HepG2 (cell line): ENCODE measurements around the gene UPK1A. TPM values are rescaled to one million over a fixed set of nuclear protein-coding genes. Genes with fewer than 3 reads are reported as not detected.

Experiments used
- FIP1L1 ChIP-seq: fragments of 200-400 bp; formaldehyde crosslinking; IDR thresholded peaks from 2 replicates; pipeline ENCODE4 v1.6.1; 2018; ENCODE audit warnings: low read depth, mild to moderate bottlenecking, low read length, moderate library complexity, borderline replicate concordance; ENCODE audit not compliant: insufficient read depth
- FOXM1 ChIP-seq: sonication (generic); formaldehyde crosslinking; IDR thresholded peaks from 2 replicates; pipeline ENCODE4 v1.5.0; 2020; ENCODE audit warnings: missing genetic modification reagents
- GPN1 ChIP-seq: sonication (generic); formaldehyde crosslinking; IDR thresholded peaks from 2 replicates; pipeline ENCODE4 v1.5.1; 2020; ENCODE audit warnings: missing genetic modification reagents, borderline replicate concordance
- HOXA9 ChIP-seq: sonication (generic); formaldehyde crosslinking; IDR thresholded peaks from 2 replicates; pipeline ENCODE4 v1.8.1; 2022; ENCODE audit warnings: missing genetic modification reagents, mild to moderate bottlenecking, moderate library complexity, borderline replicate concordance
- ZNF564 ChIP-seq: sonication (generic); formaldehyde crosslinking; IDR thresholded peaks from 2 replicates; pipeline ENCODE4 v1.8.1; 2023; ENCODE audit warnings: mild to moderate bottlenecking, missing genetic modification reagents
- polyA plus RNA-seq, 8 experiments: library from polyadenylated mRNA; depleted of rRNA in 3 of 8; stranded (reverse) in 7 of 8; unstranded in 1 of 8; fragments of >200 nt; fragmentation: Illumina TruSeq in 4 of 8; extraction: Trizol in 4 of 8; gene quantifications; 2 replicates each; pipeline versions ENCODE4 v1.2.1 to v1.2.3, GENCODE V29; 2011 to 2016; ENCODE audit warnings: low read depth in 4 of 8, missing spikeins in 1 of 8, mixed read lengths in 1 of 8; ENCODE audit not compliant: insufficient read depth in 1 of 8
- total RNA-seq, 5 experiments: library from RNA; depleted of rRNA; stranded (reverse); fragments of >200 nt; fragmentation: Illumina TruSeq; extraction: Trizol; gene quantifications; 2 replicates each; pipeline ENCODE4 v1.2.3, GENCODE V29; 2016; ENCODE audit warnings: low read depth in 1 of 5
- TF ChIP-seq, protein P1 (sequence below): sonication (generic); formaldehyde crosslinking; IDR thresholded peaks from one replicate; pipeline ENCODE4 v1.5.1; 2020; ENCODE audit warnings: mild to moderate bottlenecking, missing genetic modification reagents; ENCODE audit errors: not compliant biosample characterization
- TF ChIP-seq, protein P2 (sequence below): sonication (generic); formaldehyde crosslinking; IDR thresholded peaks from 2 replicates; pipeline ENCODE4 v1.9.0; 2021; ENCODE audit warnings: mild to moderate bottlenecking, missing genetic modification reagents
- TF ChIP-seq, protein P3 (sequence below): sonication (generic); formaldehyde crosslinking; IDR thresholded peaks from 2 replicates; pipeline ENCODE4 v1.4.0; 2020; ENCODE audit warnings: mild to moderate bottlenecking, missing genetic modification reagents
- TF ChIP-seq, protein P4 (sequence below): sonication (generic); formaldehyde crosslinking; conservative IDR thresholded peaks from 2 replicates; pipeline ENCODE4 v1.4.0; 2020; ENCODE audit warnings: missing genetic modification reagents

Gene UPK1A
- total and polyA plus RNA-seq, 2 of the 13 experiments (the other 11 are each of a cell fraction or from before 2014, with no cell fraction given): 2.9 TPM; not detected in 1

DNA sequence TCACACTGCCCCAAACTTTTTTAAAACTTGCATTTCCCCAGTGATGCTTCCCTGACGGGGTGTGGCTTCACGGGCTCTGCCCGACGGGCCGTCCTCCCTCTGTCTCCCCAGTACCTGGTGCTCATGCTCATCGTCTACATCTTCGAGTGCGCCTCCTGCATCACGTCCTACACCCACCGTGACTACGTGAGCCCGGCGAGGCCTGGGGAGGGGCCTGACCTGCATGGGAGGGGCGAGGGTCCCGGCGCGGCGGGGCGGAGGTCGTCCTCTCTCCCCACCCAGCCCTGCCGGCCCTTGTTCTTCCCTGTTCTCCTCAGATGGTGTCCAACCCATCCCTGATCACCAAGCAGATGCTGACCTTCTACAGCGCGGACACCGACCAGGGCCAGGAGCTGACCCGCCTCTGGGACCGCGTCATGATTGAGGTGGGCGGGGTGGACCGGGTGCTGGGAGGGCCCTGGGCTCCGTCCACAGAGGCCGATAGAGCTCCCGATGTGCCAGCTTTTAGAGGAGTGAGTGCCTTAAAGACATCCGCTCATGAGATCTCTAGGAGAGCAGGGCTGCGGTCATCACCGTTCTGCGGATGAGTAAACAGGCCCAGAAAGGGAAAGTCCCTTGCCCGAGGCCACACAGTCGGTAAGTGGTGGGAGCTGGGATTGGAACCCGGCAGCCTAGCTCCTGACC lies 6.9 kb downstream of the UPK1A start (continued):
- TF ChIP-seq, protein P1, sequence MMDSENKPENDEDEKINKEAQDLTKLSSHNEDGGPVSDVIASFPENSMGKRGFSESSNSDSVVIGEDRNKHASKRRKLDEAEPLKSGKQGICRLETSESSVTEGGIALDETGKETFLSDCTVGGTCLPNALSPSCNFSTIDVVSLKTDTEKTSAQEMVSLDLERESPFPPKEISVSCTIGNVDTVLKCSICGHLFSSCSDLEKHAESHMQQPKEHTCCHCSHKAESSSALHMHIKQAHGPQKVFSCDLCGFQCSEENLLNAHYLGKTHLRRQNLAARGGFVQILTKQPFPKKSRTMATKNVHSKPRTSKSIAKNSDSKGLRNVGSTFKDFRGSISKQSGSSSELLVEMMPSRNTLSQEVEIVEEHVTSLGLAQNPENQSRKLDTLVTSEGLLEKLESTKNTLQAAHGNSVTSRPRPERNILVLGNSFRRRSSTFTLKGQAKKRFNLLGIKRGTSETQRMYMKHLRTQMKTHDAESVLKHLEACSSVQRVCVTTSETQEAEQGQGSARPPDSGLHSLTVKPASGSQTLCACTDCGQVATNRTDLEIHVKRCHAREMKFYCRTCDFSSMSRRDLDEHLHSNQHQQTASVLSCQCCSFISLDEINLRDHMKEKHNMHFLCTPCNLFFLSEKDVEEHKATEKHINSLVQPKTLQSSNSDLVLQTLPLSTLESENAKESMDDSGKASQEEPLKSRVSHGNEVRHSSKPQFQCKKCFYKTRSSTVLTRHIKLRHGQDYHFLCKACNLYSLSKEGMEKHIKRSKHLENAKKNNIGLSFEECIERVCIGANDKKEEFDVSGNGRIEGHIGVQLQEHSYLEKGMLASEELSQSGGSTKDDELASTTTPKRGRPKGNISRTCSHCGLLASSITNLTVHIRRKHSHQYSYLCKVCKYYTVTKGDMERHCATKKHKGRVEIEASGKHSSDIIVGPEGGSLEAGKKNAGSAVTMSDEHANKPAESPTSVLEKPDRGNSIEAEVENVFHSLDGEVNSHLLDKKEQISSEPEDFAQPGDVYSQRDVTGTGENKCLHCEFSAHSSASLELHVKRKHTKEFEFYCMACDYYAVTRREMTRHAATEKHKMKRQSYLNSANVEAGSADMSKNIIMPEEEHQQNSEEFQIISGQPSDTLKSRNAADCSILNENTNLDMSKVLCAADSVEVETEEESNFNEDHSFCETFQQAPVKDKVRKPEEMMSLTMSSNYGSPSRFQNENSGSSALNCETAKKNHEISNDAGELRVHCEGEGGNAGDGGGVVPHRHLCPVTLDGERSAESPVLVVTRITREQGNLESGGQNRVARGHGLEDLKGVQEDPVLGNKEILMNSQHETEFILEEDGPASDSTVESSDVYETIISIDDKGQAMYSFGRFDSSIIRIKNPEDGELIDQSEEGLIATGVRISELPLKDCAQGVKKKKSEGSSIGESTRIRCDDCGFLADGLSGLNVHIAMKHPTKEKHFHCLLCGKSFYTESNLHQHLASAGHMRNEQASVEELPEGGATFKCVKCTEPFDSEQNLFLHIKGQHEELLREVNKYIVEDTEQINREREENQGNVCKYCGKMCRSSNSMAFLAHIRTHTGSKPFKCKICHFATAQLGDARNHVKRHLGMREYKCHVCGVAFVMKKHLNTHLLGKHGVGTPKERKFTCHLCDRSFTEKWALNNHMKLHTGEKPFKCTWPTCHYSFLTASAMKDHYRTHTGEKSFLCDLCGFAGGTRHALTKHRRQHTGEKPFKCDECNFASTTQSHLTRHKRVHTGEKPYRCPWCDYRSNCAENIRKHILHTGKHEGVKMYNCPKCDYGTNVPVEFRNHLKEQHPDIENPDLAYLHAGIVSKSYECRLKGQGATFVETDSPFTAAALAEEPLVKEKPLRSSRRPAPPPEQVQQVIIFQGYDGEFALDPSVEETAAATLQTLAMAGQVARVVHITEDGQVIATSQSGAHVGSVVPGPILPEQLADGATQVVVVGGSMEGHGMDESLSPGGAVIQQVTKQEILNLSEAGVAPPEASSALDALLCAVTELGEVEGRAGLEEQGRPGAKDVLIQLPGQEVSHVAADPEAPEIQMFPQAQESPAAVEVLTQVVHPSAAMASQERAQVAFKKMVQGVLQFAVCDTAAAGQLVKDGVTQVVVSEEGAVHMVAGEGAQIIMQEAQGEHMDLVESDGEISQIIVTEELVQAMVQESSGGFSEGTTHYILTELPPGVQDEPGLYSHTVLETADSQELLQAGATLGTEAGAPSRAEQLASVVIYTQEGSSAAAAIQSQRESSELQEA (CRISPR knock-in tag): no peak
- TF ChIP-seq ZNF564 (CRISPR knock-in tag): no peak
- TF ChIP-seq FOXM1 (CRISPR knock-in tag): no peak
- TF ChIP-seq, protein P2, sequence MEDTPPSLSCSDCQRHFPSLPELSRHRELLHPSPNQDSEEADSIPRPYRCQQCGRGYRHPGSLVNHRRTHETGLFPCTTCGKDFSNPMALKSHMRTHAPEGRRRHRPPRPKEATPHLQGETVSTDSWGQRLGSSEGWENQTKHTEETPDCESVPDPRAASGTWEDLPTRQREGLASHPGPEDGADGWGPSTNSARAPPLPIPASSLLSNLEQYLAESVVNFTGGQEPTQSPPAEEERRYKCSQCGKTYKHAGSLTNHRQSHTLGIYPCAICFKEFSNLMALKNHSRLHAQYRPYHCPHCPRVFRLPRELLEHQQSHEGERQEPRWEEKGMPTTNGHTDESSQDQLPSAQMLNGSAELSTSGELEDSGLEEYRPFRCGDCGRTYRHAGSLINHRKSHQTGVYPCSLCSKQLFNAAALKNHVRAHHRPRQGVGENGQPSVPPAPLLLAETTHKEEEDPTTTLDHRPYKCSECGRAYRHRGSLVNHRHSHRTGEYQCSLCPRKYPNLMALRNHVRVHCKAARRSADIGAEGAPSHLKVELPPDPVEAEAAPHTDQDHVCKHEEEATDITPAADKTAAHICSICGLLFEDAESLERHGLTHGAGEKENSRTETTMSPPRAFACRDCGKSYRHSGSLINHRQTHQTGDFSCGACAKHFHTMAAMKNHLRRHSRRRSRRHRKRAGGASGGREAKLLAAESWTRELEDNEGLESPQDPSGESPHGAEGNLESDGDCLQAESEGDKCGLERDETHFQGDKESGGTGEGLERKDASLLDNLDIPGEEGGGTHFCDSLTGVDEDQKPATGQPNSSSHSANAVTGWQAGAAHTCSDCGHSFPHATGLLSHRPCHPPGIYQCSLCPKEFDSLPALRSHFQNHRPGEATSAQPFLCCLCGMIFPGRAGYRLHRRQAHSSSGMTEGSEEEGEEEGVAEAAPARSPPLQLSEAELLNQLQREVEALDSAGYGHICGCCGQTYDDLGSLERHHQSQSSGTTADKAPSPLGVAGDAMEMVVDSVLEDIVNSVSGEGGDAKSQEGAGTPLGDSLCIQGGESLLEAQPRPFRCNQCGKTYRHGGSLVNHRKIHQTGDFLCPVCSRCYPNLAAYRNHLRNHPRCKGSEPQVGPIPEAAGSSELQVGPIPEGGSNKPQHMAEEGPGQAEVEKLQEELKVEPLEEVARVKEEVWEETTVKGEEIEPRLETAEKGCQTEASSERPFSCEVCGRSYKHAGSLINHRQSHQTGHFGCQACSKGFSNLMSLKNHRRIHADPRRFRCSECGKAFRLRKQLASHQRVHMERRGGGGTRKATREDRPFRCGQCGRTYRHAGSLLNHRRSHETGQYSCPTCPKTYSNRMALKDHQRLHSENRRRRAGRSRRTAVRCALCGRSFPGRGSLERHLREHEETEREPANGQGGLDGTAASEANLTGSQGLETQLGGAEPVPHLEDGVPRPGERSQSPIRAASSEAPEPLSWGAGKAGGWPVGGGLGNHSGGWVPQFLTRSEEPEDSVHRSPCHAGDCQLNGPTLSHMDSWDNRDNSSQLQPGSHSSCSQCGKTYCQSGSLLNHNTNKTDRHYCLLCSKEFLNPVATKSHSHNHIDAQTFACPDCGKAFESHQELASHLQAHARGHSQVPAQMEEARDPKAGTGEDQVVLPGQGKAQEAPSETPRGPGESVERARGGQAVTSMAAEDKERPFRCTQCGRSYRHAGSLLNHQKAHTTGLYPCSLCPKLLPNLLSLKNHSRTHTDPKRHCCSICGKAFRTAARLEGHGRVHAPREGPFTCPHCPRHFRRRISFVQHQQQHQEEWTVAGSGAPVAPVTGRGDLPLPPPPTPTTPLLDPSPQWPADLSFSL: no peak
- TF ChIP-seq, protein P3, sequence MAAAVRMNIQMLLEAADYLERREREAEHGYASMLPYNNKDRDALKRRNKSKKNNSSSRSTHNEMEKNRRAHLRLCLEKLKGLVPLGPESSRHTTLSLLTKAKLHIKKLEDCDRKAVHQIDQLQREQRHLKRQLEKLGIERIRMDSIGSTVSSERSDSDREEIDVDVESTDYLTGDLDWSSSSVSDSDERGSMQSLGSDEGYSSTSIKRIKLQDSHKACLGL (CRISPR knock-in tag): no peak
- TF ChIP-seq GPN1 (CRISPR knock-in tag): peak; percentile 22; the same call in 1 of the 2 replicates
- no peak for TF ChIP-seq FIP1L1
- TF ChIP-seq HOXA9 (CRISPR knock-in tag): no peak
- TF ChIP-seq, protein P4, sequence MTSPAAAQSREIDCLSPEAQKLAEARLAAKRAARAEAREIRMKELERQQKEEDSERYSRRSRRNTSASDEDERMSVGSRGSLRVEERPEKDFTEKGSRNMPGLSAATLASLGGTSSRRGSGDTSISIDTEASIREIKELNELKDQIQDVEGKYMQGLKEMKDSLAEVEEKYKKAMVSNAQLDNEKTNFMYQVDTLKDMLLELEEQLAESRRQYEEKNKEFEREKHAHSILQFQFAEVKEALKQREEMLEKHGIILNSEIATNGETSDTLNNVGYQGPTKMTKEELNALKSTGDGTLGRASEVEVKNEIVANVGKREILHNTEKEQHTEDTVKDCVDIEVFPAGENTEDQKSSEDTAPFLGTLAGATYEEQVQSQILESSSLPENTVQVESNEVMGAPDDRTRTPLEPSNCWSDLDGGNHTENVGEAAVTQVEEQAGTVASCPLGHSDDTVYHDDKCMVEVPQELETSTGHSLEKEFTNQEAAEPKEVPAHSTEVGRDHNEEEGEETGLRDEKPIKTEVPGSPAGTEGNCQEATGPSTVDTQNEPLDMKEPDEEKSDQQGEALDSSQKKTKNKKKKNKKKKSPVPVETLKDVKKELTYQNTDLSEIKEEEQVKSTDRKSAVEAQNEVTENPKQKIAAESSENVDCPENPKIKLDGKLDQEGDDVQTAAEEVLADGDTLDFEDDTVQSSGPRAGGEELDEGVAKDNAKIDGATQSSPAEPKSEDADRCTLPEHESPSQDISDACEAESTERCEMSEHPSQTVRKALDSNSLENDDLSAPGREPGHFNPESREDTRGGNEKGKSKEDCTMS (CRISPR knock-in tag): no peak
